Endodermal cell (in vitro differentiated cells): Measurements from ENCODE around the gene SORCS2. TPM values are rescaled to one million over a fixed set of nuclear protein-coding genes. Genes with fewer than 3 reads are reported as not detected.
A peak's percentile ranks its signal among the peaks of the same experiment; 100 is the strongest.

Source experiments
- DNase-seq: peaks from one replicate; pipeline ENCODE4 v3.0.0-alpha.2; 2017
- H3K27ac ChIP-seq: 2 replicates; pipeline ENCODE4 v1.5.1; 2013; ENCODE audit warnings: mild to moderate bottlenecking, low read depth, low read length, moderate library complexity
- H3K27me3 ChIP-seq: 2 replicates; pipeline ENCODE4 v1.6.1; 2013; ENCODE audit warnings: mild to moderate bottlenecking, low read length, moderate library complexity; ENCODE audit not compliant: insufficient read depth, control insufficient read depth, poor library complexity, severe bottlenecking
- H3K36me3 ChIP-seq: 2 replicates; pipeline ENCODE4 v1.7.0; 2013; ENCODE audit warnings: mild to moderate bottlenecking, low read length, moderate library complexity; ENCODE audit not compliant: control insufficient read depth, insufficient read depth
- H3K4me1 ChIP-seq: one replicate; pipeline ENCODE4 v1.7.0; 2013; ENCODE audit warnings: low read length; ENCODE audit not compliant: control insufficient read depth, insufficient read depth
- H3K4me3 ChIP-seq: 2 replicates; pipeline ENCODE4 v1.5.1; 2013; ENCODE audit warnings: mild to moderate bottlenecking, low read length, moderate library complexity
- H3K9ac ChIP-seq: 2 replicates; pipeline ENCODE4 v1.6.1; 2013; ENCODE audit warnings: mild to moderate bottlenecking, low read length, moderate library complexity; ENCODE audit not compliant: poor library complexity, severe bottlenecking; ENCODE audit errors: extremely low read depth
- H3K9me3 ChIP-seq: 2 replicates; pipeline ENCODE4 v1.6.1; 2013; ENCODE audit warnings: mild to moderate bottlenecking, low read length, moderate library complexity; ENCODE audit not compliant: control insufficient read depth
- H3K27ac Mint-ChIP-seq: 2 replicates; pipeline ENCODE4 v1.8.0; 2020; ENCODE audit warnings: mixed read lengths
- H3K27me3 Mint-ChIP-seq: 2 replicates; pipeline ENCODE4 v1.8.0; 2021; ENCODE audit warnings: mild to moderate bottlenecking, mixed read lengths; ENCODE audit not compliant: insufficient read depth
- H3K36me3 Mint-ChIP-seq: 2 replicates; pipeline ENCODE4 v1.8.0; 2020; ENCODE audit warnings: low read depth, mixed read lengths
- H3K4me1 Mint-ChIP-seq: 2 replicates; pipeline ENCODE4 v1.8.0; 2020; ENCODE audit warnings: mixed read lengths
- H3K4me3 Mint-ChIP-seq: 2 replicates; pipeline ENCODE4 v1.8.0; 2020; ENCODE audit warnings: mild to moderate bottlenecking, moderate library complexity, mixed read lengths
- H3K9me3 Mint-ChIP-seq: 2 replicates; pipeline ENCODE4 v1.8.0; 2020; ENCODE audit warnings: mild to moderate bottlenecking, mixed read lengths
- WGBS, 2 experiments: methylation state at CpG; one replicate each; pipeline versions ENCODE4 v1.1.5 to v1.1.7; 2013; ENCODE audit warnings: missing lambda C conversion rate in 2 of 2, mixed read lengths in 1 of 2; ENCODE audit not compliant: insufficient coverage in 1 of 2, insufficient read length in 1 of 2; 5-methylcytosine and 5-hydroxymethylcytosine counted together
- total RNA-seq, 2 donors: library from RNA; stranded (reverse); fragmentation: NEBNext Ultra II Directional in 1 of 2; extraction: Animal tissue kit (Norgen Biotek cat#: 25700) in 1 of 2; gene quantifications; 2 replicates in 1 of 2; 3 replicates in 1 of 2; pipeline ENCODE4 v1.2.1, GENCODE V29; 2021
- TF ChIP-seq, protein P1 (sequence below): fragments of 200-600 bp; sonication (generic); conservative IDR thresholded peaks from 2 replicates; pipeline ENCODE4 v1.5.0; 2021; ENCODE audit warnings: antibody characterized with exemption, mild to moderate bottlenecking

Gene SORCS2
- total RNA-seq, 2 donors from 2014 or later: 1.4 to 1.9 TPM

DNA sequence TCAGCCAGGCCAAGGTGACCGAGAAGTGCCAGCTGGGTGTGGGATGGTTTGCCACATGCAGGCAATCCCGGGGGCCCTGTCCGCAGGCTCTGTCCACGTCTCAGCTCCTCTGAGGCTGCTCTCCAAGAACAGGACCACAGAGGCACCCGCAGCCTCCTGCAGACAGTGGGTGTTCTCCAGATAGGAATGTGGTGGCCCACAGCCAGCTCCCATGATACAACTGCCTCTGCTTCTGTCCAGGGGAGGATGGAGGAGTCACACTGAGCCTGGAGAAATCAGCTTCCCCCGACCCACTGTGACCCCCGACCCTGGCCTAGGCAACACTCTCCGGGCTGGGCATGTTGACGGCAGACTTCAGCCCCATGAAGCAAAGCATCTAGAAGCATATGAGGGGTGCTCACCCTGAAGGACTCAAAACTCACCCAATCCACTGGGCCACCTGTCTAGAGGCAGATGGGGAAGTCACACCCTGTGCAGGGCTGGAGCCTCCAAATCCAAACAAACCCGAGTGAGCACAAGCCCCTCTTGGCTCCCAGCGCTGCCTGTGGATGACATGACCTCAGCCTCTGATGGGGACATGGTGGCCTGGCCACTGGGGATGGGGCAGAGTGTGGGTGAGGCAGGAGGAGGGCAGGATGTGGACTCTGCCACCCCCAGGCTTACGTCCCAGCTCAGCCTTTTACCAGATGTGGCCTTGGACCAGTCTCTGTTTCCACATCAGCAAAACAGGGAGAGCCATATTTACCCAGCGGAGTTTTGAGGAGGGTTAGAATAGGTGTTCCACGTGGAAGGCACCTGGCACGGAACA, 140.1 kb downstream of the SORCS2 start:
- Histone ChIP-seq H3K4me3 (no peak overlapping the region), H3K36me3 (no peaks in the 10 kb centered on the region), H3K27me3 (peaks cover 42% of the 10 kb centered on the region), H3K9ac (no peak overlapping the region), H3K4me1 (no peaks in the 10 kb centered on the region), H3K27ac (no peak overlapping the region), H3K9me3 (no peaks in the 10 kb centered on the region)
- H3K4me3 Mint-ChIP-seq: no peak overlapping the region
- WGBS, 2 experiments: 91 to 96% methylated on average over 11 to 15 of the region's 15 CpGs
- H3K27me3 Mint-ChIP-seq: peaks cover 46% of the 10 kb centered on the region
- no peaks in the 10 kb centered on the region for H3K9me3 Mint-ChIP-seq
- H3K27ac Mint-ChIP-seq: no peak overlapping the region
- no peaks in the 10 kb centered on the region for H3K4me1 Mint-ChIP-seq
- no peaks in the 10 kb centered on the region for H3K36me3 Mint-ChIP-seq
- TF ChIP-seq, protein P1, sequence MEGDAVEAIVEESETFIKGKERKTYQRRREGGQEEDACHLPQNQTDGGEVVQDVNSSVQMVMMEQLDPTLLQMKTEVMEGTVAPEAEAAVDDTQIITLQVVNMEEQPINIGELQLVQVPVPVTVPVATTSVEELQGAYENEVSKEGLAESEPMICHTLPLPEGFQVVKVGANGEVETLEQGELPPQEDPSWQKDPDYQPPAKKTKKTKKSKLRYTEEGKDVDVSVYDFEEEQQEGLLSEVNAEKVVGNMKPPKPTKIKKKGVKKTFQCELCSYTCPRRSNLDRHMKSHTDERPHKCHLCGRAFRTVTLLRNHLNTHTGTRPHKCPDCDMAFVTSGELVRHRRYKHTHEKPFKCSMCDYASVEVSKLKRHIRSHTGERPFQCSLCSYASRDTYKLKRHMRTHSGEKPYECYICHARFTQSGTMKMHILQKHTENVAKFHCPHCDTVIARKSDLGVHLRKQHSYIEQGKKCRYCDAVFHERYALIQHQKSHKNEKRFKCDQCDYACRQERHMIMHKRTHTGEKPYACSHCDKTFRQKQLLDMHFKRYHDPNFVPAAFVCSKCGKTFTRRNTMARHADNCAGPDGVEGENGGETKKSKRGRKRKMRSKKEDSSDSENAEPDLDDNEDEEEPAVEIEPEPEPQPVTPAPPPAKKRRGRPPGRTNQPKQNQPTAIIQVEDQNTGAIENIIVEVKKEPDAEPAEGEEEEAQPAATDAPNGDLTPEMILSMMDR: no peak
- DNase-seq: no peak

DNA sequence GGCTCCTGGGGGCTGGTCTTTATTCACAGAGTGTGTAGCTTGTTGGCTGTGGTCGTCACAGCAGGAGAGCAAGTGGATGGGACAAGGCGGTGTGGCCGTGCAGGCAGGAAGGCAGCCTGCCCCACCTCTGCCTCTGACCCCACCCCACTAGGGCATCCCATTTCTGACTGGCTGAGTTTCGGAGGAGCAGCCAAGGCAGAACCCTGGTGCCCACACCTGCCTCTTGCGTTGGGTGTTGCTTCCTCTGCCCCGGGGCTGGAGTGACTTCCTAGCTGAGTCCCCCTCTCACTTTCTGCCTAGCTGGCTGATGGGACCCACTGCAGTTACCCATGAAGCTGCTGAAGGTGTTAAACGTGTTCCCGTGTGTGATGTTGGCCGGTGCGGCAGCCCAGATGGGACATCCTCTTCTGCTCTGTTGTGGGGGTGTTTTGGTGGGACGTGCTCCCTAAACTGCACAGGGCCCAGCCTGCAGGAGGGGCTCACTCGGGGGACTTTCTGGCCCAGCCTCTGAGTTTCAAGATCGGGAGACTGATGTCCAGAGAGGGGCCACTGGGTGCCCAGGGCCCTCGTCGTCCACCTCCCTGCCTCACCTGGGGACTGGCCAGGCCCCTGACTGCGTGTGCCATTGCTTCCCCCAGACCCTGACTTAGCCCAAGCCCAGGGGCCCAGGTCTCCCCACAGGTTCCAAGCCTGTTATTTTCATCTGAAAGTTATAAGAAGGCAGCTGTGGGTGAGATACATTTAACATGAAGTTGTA, 140.9 kb downstream of the SORCS2 start:
- H3K4me1 Mint-ChIP-seq: no peaks in the 10 kb centered on the region
- 90 to 100% methylated on average over 3 to 16 of the region's 16 CpGs for WGBS, 2 experiments
- Histone ChIP-seq H3K9ac (no peak overlapping the region), H3K36me3 (no peaks in the 10 kb centered on the region), H3K27me3 (peaks cover 40% of the 10 kb centered on the region), H3K9me3 (no peaks in the 10 kb centered on the region), H3K4me1 (no peaks in the 10 kb centered on the region), H3K27ac (no peak overlapping the region), H3K4me3 (no peak overlapping the region)
- TF ChIP-seq, protein P1: no peak
- no peaks in the 10 kb centered on the region for H3K9me3 Mint-ChIP-seq
- peaks cover 50% of the 10 kb centered on the region for H3K27me3 Mint-ChIP-seq
- H3K27ac Mint-ChIP-seq: no peak overlapping the region
- DNase-seq: no peak
- no peak overlapping the region for H3K4me3 Mint-ChIP-seq
- H3K36me3 Mint-ChIP-seq: no peaks in the 10 kb centered on the region

DNA sequence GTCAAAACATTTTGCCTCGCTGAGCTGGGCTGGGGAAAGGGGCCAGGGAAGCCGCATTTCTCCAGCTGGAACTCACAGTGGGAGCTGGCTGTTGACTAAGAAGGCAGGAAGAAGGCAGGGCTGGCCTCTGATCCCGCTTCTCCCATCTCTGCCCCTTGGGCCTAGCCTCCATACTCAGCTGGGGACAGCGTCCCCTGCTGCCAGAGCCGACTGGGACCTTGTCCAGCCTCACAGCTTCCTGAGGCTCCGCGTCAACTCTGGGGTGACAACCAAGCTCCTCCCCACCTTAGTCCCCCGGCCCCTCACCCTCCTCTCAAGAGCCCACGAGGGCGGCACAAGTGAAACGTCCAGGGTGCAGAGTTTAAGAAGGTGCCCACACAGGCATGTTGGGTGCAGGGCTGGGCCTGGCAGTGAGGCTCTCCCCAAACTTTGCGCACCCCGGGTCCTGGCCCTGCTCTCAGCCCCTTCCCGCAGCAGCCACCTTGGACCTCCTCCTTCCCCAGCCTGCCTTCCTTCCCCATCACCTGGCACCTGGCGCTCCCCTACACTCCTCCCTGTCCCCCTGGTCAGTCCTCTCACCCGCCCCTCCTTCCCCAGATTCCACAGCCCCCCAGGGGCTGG, 141.6 kb downstream of the SORCS2 start:
- Histone ChIP-seq H3K4me3 (no peak overlapping the region), H3K9ac (no peak overlapping the region), H3K9me3 (no peaks in the 10 kb centered on the region), H3K4me1 (no peaks in the 10 kb centered on the region), H3K36me3 (no peaks in the 10 kb centered on the region), H3K27me3 (peaks cover 33% of the 10 kb centered on the region), H3K27ac (no peak overlapping the region)
- Mint-ChIP-seq H3K27me3 (peaks cover 52% of the 10 kb centered on the region), H3K4me1 (no peaks in the 10 kb centered on the region), H3K27ac (no peak overlapping the region), H3K9me3 (no peaks in the 10 kb centered on the region), H3K36me3 (no peaks in the 10 kb centered on the region), H3K4me3 (no peak overlapping the region)
- TF ChIP-seq, protein P1: peak; percentile 32
- DNase-seq: peak; percentile 70
- WGBS, 2 experiments: 86 to 93% methylated on average over 3 to 16 of the region's 16 CpGs
